ENCODE data around the gene GCDH. TPM values are rescaled to one million over a fixed set of nuclear protein-coding genes. Genes with fewer than 3 reads are reported as not detected.
A peak's percentile ranks its signal among the peaks of the same experiment; 100 is the strongest.
"Not testable (repeated sequence)": the region's sequence is repeated elsewhere in the genome, so short reads cannot be mapped to it uniquely, and the experiment has no call there.

GCDH gene
- polyA plus RNA-seq (2013, experiment 1 of 2; ENCODE audit: insufficient read length): 18.5 TPM
- polyA plus RNA-seq (2013, experiment 2 of 2; ENCODE audit: insufficient read length): 13.8 TPM

- DNase-seq: peak; percentile 99
Observed at GRCh38 chr19:12890787-12891552, at the start of gene GCDH. Gene GCDH, plus strand, starts transcription at chr19:12891160. Its CDS starts 145 bp downstream, at chr19:12891305.

GRCh38 chr19:12842511-12842910, 48.4 kb upstream of the GCDH start:
- no peak for DNase-seq

GRCh38 chr19:12843328-12843727, 47.6 kb upstream of the GCDH start:
- DNase-seq: no peak

GRCh38 chr19:12843999-12844732, 46.8 kb upstream of the GCDH start:
- DNase-seq: no peak

GRCh38 chr19:12846613-12847012, 44.3 kb upstream of the GCDH start:
- DNase-seq: not testable (repeated sequence)

- DNase-seq: peak; percentile 74
Observed at GRCh38 chr19:12847159-12848139, 43.5 kb upstream of the GCDH start.

GRCh38 chr19:12856653-12857052, 34.3 kb upstream of the GCDH start:
- no peak for DNase-seq

- no peak for DNase-seq
Observed at GRCh38 chr19:12858041-12858928, 32.7 kb upstream of the GCDH start.

- no peak for DNase-seq
Observed at GRCh38 chr19:12859546-12859945, 31.4 kb upstream of the GCDH start.

- DNase-seq: no peak
Observed at GRCh38 chr19:12864143-12864542, 26.8 kb upstream of the GCDH start.

- DNase-seq: no peak
Observed at GRCh38 chr19:12864721-12865715, 25.9 kb upstream of the GCDH start.

GRCh38 chr19:12865746-12866415, 25.1 kb upstream of the GCDH start:
- no peak for DNase-seq

- no peak for DNase-seq
Observed at GRCh38 chr19:12866416-12867119, 24.4 kb upstream of the GCDH start.

- DNase-seq: peak; percentile 45
Observed at GRCh38 chr19:12867120-12868099, 23.6 kb upstream of the GCDH start.

- DNase-seq: peak; percentile 13
Observed at GRCh38 chr19:12868540-12869112, 22.3 kb upstream of the GCDH start.

- no peak for DNase-seq
Observed at GRCh38 chr19:12871681-12872080, 19.3 kb upstream of the GCDH start.

GRCh38 chr19:12872255-12872654, 18.7 kb upstream of the GCDH start:
- no peak for DNase-seq
